T-helper 2 cell treated with Interferon-gamma antibody and Interleukin-4, amounts not matched to agents 5 μg/mL and 100 μg/mL, for 36 hours (primary cell): ENCODE data around the gene KRT14.
"Not testable (repeated sequence)": the region's sequence is repeated elsewhere in the genome, so short reads cannot be mapped to it uniquely, and the experiment has no call there.

Source experiments
- DNase-seq: peaks from one replicate; pipeline ENCODE4 v3.0.0; 2021; ENCODE audit warnings: low spot score
- H3K27ac Mint-ChIP-seq: one replicate; pipeline ENCODE4 v1.8.0; 2021; ENCODE audit warnings: mild to moderate bottlenecking, mixed read lengths
- H3K27me3 Mint-ChIP-seq: one replicate; pipeline ENCODE4 v1.8.0; 2021; ENCODE audit warnings: low read depth, mixed read lengths
- H3K36me3 Mint-ChIP-seq: one replicate; pipeline ENCODE4 v1.8.0; 2021; ENCODE audit warnings: low read depth, mixed read lengths
- H3K4me1 Mint-ChIP-seq: one replicate; pipeline ENCODE4 v1.8.0; 2021; ENCODE audit warnings: low read depth, mixed read lengths
- H3K4me3 Mint-ChIP-seq: one replicate; pipeline ENCODE4 v1.8.0; 2022; ENCODE audit warnings: mild to moderate bottlenecking, moderate library complexity, mixed read lengths
- H3K9me3 Mint-ChIP-seq: one replicate; pipeline ENCODE4 v1.8.0; 2021; ENCODE audit warnings: mixed read lengths

KRT14 gene

DNA sequence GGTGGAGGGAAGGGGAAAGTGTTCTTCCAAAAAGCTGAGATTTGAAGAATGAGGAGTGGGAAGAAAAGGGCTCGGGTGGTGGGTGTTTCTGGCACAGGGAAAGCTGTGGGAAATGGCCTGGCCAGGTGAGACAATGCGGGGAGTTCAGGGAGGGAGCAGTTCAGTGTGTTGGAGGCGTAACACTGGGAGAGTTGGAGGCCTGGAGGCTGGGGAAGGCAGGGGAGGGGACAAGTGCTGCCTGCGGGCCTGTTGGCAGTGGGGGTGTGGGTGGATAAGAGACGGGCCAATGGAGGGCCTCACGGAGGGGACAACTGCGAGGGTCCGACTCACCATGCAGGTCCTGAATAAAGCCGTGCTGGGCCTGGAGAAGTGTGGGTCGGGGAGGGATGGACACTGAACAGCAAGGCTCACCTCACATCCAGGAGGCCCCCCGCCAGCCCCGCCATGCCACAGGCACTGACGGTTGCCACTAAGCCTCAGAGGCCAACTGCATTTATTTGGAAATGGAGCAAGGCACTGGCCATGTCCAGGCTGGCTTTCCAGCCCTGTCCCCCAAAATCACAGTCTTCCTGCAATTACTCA lies 40.8 kb downstream of the KRT14 start:
- no peaks in the 10 kb centered on the region for H3K36me3 Mint-ChIP-seq
- no peak for DNase-seq
- H3K9me3 Mint-ChIP-seq, result peaks cover 12% of the 10 kb centered on the region
- no peak overlapping the region for H3K27ac Mint-ChIP-seq
- no peak overlapping the region for H3K4me3 Mint-ChIP-seq
- peaks cover 2% of the 10 kb centered on the region for H3K27me3 Mint-ChIP-seq
- peaks cover 12% of the 10 kb centered on the region for H3K4me1 Mint-ChIP-seq

DNA sequence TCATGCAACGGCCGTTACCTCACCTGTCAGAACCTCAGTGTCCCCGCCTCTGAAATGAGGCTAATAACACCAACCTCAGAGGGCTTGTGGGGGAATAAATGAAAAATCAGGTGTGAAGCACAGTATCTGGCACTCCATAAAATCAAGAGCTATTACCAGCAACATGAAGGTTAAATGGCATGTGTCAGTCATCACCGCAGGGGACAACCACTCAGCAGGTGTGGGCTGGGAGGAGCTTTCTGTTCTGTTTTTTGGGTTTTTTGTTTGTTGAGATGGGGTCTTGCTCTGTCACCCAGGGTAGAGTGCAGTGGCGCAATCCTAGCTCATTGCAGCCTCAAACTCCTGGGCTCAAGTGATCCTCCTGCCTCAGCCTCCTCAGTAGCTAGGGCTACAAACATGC lies 41.8 kb downstream of the KRT14 start:
- H3K4me3 Mint-ChIP-seq, result no peak overlapping the region
- H3K27ac Mint-ChIP-seq, result no peak overlapping the region
- H3K4me1 Mint-ChIP-seq, result peaks cover 12% of the 10 kb centered on the region
- peaks cover 2% of the 10 kb centered on the region for H3K27me3 Mint-ChIP-seq
- no peak for DNase-seq
- peaks cover 12% of the 10 kb centered on the region for H3K9me3 Mint-ChIP-seq
- no peaks in the 10 kb centered on the region for H3K36me3 Mint-ChIP-seq

- no peak for DNase-seq
- peaks cover 12% of the 10 kb centered on the region for H3K9me3 Mint-ChIP-seq
- H3K27ac Mint-ChIP-seq, result no peak overlapping the region
- H3K36me3 Mint-ChIP-seq, result no peaks in the 10 kb centered on the region
- no peak overlapping the region for H3K4me3 Mint-ChIP-seq
- H3K27me3 Mint-ChIP-seq, result peaks cover 2% of the 10 kb centered on the region
- peaks cover 11% of the 10 kb centered on the region for H3K4me1 Mint-ChIP-seq
Measured at GRCh38 chr17:41544491-41544892, 42.2 kb downstream of the KRT14 start.

- H3K27me3 Mint-ChIP-seq, H3K27ac Mint-ChIP-seq, H3K36me3 Mint-ChIP-seq, DNase-seq, H3K4me1 Mint-ChIP-seq, H3K4me3 Mint-ChIP-seq: not testable (repeated sequence)
- H3K9me3 Mint-ChIP-seq, result peaks cover 12% of the 10 kb centered on the region
Measured at GRCh38 chr17:41542786-41543185, 43.9 kb downstream of the KRT14 start.

DNA sequence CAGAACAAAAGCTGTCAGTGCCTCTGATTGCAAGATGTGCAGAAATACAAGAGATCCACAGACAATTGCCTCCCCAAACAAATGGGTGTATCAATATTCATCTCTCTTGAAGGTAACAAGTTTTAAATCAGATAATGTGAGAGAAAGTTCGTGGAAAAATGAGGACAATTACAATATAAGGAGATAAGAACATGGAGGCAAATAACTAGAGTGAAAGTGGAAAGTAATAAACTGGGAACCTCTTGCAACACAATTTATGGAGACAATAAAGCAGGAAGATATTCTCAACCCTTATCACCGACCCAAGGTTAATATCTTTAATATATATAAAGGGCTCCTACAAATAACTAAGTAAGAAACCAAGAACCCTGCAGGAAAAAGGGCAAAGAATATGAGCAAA lies 44.3 kb downstream of the KRT14 start:
- Mint-ChIP-seq H3K9me3 (peaks cover 11% of the 10 kb centered on the region), H3K4me1 (no peaks in the 10 kb centered on the region), H3K4me3 (no peak overlapping the region), H3K27me3 (peaks cover 2% of the 10 kb centered on the region), H3K27ac (no peak overlapping the region), H3K36me3 (no peaks in the 10 kb centered on the region)
- no peak for DNase-seq

- DNase-seq, result no peak
- Mint-ChIP-seq H3K9me3 (no peaks in the 10 kb centered on the region), H3K4me1 (no peaks in the 10 kb centered on the region), H3K27ac (no peak overlapping the region), H3K27me3 (peaks cover 6% of the 10 kb centered on the region), H3K4me3 (no peak overlapping the region), H3K36me3 (no peaks in the 10 kb centered on the region)
Measured at GRCh38 chr17:41540921-41541625, 45.6 kb downstream of the KRT14 start.

DNA sequence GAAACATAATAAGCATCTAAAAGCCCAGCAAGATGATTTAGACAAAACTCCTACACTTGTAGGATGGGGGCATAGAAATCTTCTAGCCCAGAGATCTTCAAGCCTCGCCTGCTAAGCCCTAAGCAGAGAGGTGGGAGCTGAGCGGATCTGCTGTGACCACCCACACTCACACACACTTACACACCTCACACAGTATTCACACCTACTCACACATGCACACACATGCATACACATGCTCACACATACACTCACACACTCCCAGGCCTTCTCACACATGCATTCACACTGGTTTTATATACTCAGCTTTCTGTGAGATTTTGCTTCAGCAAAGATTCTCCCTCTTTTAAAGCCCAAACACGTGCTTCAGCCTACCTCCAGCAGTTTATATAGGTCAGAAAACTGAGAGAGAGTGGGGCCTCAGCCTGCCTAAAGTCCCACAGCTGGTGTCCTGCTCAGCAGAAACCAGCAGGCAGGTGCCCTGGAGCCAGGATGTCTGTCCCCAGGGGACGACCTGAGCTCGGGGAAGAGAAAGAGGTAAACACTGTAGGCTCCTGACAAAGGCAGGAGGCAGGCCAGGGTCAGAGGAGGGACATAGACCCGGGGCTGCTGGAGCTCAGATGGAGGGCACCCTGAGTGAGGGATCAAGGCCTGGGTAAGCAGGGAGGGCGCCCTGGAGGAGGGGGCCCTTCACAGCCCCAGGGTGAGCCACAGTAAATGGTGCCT lies 46.6 kb downstream of the KRT14 start:
- no peaks in the 10 kb centered on the region for H3K9me3 Mint-ChIP-seq
- no peak for DNase-seq
- H3K27ac Mint-ChIP-seq, result no peak overlapping the region
- no peak overlapping the region for H3K4me3 Mint-ChIP-seq
- no peaks in the 10 kb centered on the region for H3K36me3 Mint-ChIP-seq
- peaks cover 9% of the 10 kb centered on the region for H3K27me3 Mint-ChIP-seq
- H3K4me1 Mint-ChIP-seq, result no peaks in the 10 kb centered on the region

GRCh38 chr17:41539071-41539492 lies 47.6 kb downstream of the KRT14 start:
- no peak overlapping the region for H3K27ac Mint-ChIP-seq
- H3K4me3 Mint-ChIP-seq, result no peak overlapping the region
- no peaks in the 10 kb centered on the region for H3K4me1 Mint-ChIP-seq
- no peak for DNase-seq
- H3K27me3 Mint-ChIP-seq, result peaks cover 10% of the 10 kb centered on the region
- H3K9me3 Mint-ChIP-seq, result no peaks in the 10 kb centered on the region
- H3K36me3 Mint-ChIP-seq, result no peaks in the 10 kb centered on the region

DNA sequence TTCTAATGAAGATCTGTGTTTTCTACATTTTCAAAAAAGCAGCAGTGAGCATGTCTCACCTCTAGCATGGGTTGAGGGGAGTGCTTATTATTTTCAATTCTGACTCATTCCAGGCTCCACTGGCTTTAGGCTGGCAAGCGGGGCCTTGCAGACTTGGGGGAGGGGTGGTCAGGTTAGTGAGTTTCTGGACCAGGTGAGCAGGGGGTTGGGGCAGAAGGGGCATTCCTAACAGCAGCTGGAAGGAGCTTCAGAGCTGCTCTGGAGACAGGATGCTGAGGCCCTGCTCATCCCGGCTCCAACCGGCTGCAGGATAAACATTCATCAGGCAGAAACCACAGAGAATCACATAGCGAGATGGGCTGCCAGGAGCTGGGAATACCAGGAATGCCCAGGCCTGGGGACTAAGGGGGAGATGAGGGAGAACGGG lies 48.1 kb downstream of the KRT14 start:
- Mint-ChIP-seq H3K4me3 (no peak overlapping the region), H3K36me3 (no peaks in the 10 kb centered on the region), H3K27ac (no peak overlapping the region), H3K9me3 (no peaks in the 10 kb centered on the region), H3K4me1 (no peaks in the 10 kb centered on the region), H3K27me3 (peaks cover 11% of the 10 kb centered on the region)
- no peak for DNase-seq

DNA sequence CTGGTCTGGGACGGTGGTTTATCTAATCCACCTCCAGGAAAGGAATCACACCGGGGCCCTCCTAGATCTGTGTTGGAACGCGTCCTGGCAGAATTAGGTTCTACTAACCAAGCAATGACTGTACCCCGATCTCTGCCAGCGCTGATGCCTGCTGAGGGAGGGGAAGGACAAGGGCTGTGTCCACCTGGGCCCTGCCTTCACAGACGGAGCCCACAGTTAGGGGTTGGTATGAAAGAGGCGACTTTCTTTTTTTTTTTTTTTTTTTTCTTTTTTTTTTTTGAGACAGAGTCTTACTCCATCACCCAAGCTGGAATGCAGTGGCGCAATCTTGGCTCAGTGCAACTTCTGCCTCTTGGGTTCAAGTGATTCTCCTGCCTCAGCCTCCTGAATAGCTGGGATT lies 48.7 kb downstream of the KRT14 start:
- peaks cover 12% of the 10 kb centered on the region for H3K27me3 Mint-ChIP-seq
- no peak overlapping the region for H3K27ac Mint-ChIP-seq

GRCh38 chr17:41537614-41537954 lies 49.1 kb downstream of the KRT14 start:
- H3K27me3 Mint-ChIP-seq, result peaks cover 14% of the 10 kb centered on the region
- H3K27ac Mint-ChIP-seq, result no peak overlapping the region
- H3K4me1 Mint-ChIP-seq, result no peaks in the 10 kb centered on the region
- no peaks in the 10 kb centered on the region for H3K9me3 Mint-ChIP-seq
- H3K4me3 Mint-ChIP-seq, result no peak overlapping the region
- no peak for DNase-seq
- H3K36me3 Mint-ChIP-seq, result no peaks in the 10 kb centered on the region

More for the DNA sequence above, 48.7 kb downstream of the KRT14 start:
- H3K4me3 Mint-ChIP-seq, result no peak overlapping the region
- DNase-seq, result no peak
- no peaks in the 10 kb centered on the region for H3K36me3 Mint-ChIP-seq
- no peaks in the 10 kb centered on the region for H3K9me3 Mint-ChIP-seq
- H3K4me1 Mint-ChIP-seq, result no peaks in the 10 kb centered on the region

GRCh38 chr17:41536741-41537613 lies 49.7 kb downstream of the KRT14 start:
- H3K36me3 Mint-ChIP-seq, result no peaks in the 10 kb centered on the region
- H3K4me3 Mint-ChIP-seq, result no peak overlapping the region
- DNase-seq, result no peak
- no peak overlapping the region for H3K27ac Mint-ChIP-seq
- no peaks in the 10 kb centered on the region for H3K4me1 Mint-ChIP-seq
- H3K27me3 Mint-ChIP-seq, result peaks cover 20% of the 10 kb centered on the region
- no peaks in the 10 kb centered on the region for H3K9me3 Mint-ChIP-seq

DNA sequence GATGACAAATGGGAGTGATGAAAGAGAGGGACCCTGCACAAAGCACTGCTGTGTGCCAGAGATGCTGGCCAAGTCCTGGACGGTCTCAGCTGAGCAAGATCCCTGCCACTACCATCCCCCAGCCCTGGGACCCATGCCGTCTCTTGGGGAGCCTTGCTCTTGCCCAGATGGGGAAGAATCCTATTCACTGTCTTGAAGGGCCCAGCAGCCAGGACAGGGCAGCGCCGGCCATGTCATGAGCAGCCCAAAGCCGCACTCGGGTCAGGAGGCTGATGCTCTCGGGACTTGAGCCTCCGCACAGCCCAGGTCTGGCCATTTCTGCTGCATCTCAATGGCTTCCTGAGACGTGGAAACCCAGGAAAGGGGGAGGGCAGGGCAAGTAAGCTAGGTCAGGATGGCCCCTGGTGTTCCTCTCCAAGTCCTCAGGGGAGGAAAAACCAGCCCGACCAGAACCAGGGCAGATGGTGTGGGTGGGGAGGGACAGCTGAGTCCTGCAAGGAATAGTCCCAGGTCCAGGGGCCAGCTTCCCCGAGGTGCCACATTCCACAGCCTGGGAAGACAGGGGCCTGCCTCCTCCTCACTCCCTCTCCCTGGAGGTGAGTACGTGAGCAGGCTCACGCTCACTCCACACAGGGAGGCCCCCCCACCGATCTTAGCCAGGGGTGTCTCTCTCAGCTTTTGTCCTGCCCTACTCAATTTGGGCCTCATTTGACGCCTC lies 50.8 kb downstream of the KRT14 start:
- Mint-ChIP-seq H3K4me3 (no peak overlapping the region), H3K9me3 (no peaks in the 10 kb centered on the region), H3K4me1 (no peaks in the 10 kb centered on the region), H3K27me3 (peaks cover 28% of the 10 kb centered on the region), H3K36me3 (no peaks in the 10 kb centered on the region), H3K27ac (no peak overlapping the region)
- DNase-seq, result no peak
